Esophagus squamous epithelium (tissue), 4 donors: ENCODE results near the gene TMEM184C.

Experiments
- CTCF ChIP-seq, 6 experiments: fragments of 450-650 bp in 4 of 6; fragments of 200-600 bp in 2 of 6; sonication (generic) in 2 of 6; IDR thresholded peaks; one replicate each; pipeline ENCODE4 v1.5.1; 2016 to 2019; ENCODE audit warnings: antibody characterized with exemption in 6 of 6, mild to moderate bottlenecking in 4 of 6, moderate library complexity in 4 of 6
- POLR2A ChIP-seq, 4 donors: fragments of 450-650 bp; IDR thresholded peaks; one replicate each; pipeline ENCODE4 v1.6.1; 2017; ENCODE audit warnings: antibody characterized with exemption in 4 of 4, mild to moderate bottlenecking in 4 of 4, moderate library complexity in 3 of 4

DNA sequence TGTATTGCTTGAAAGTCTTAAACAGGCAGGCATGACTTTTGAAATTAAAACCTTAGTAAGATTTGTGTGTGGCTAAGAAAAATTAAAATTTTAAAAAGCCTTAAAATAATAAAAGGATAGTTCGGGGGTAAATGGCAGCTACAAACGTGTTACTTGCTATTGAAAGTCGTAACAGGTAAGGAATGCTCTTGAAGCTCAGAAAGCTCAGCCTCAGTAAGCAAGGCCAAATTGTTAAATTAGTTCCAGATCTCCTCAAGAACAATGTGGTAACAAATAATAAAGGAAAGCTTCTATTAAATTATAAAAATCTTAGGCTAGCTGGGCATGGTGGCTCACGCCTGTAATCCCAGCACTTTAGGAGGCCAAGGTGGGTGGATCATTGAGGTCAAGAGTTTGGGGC lies 41.3 kb downstream of the TMEM184C start:
- TF ChIP-seq CTCF (IDR thresholded peaks at IDR 0.05), result no peak
- no peak for TF ChIP-seq POLR2A (IDR thresholded peaks at IDR 0.05)
